NCI-H146 treated with DMSO at 0.1 percent for 48 hours (cell line): Measurements from ENCODE around the gene GIPC3.
"Not testable (repeated sequence)": the region's sequence is repeated elsewhere in the genome, so short reads cannot be mapped to it uniquely, and the experiment has no call there.

Source experiments
- DNase-seq: peaks from one replicate; lab custom pipeline; 2025; ENCODE audit not compliant: unreplicated experiment; lab: John Stamatoyannopoulos, UW

Gene GIPC3

GRCh38 chr19:3618144-3618810 lies 33.0 kb downstream of the GIPC3 start:
- no peak for DNase-seq

- DNase-seq: no peak
Observed at GRCh38 chr19:3618811-3619630, 33.7 kb downstream of the GIPC3 start.

GRCh38 chr19:3619631-3620012 lies 34.3 kb downstream of the GIPC3 start:
- DNase-seq: no peak

GRCh38 chr19:3620145-3620816 lies 35.0 kb downstream of the GIPC3 start:
- DNase-seq: no peak

- no peak for DNase-seq
Observed at GRCh38 chr19:3620817-3621547, 35.7 kb downstream of the GIPC3 start.

GRCh38 chr19:3621689-3622088 lies 36.4 kb downstream of the GIPC3 start:
- DNase-seq: no peak

- DNase-seq: no peak
Observed at GRCh38 chr19:3622224-3622623, 36.9 kb downstream of the GIPC3 start.

- no peak for DNase-seq
Observed at GRCh38 chr19:3623716-3624115, 38.4 kb downstream of the GIPC3 start.

GRCh38 chr19:3625996-3626472 lies 40.8 kb downstream of the GIPC3 start:
- no peak for DNase-seq

GRCh38 chr19:3626473-3627350 lies 41.4 kb downstream of the GIPC3 start, which contains the start of gene CACTIN:
TSS of gene CACTIN (minus strand) at chr19:3626790. CDS start at chr19:3626762, 28 bp downstream.
- DNase-seq: peak; percentile 85

GRCh38 chr19:3627351-3627723 lies 42.1 kb downstream of the GIPC3 start:
- DNase-seq: no peak

- DNase-seq: not testable (repeated sequence)
Observed at GRCh38 chr19:3628766-3629165, 43.5 kb downstream of the GIPC3 start.

GRCh38 chr19:3631053-3631861 lies 46.0 kb downstream of the GIPC3 start:
- no peak for DNase-seq

GRCh38 chr19:3632098-3632497 lies 46.8 kb downstream of the GIPC3 start:
- DNase-seq: no peak

GRCh38 chr19:3632739-3633558 lies 47.7 kb downstream of the GIPC3 start:
- DNase-seq: no peak

GRCh38 chr19:3633559-3633988 lies 48.3 kb downstream of the GIPC3 start:
- no peak for DNase-seq

- DNase-seq: no peak
Observed at GRCh38 chr19:3634496-3635045, 49.3 kb downstream of the GIPC3 start.

- DNase-seq: no peak
Observed at GRCh38 chr19:3636506-3636905, 51.2 kb downstream of the GIPC3 start.
